ENCODE results near the gene PLSCR1.

DNA sequence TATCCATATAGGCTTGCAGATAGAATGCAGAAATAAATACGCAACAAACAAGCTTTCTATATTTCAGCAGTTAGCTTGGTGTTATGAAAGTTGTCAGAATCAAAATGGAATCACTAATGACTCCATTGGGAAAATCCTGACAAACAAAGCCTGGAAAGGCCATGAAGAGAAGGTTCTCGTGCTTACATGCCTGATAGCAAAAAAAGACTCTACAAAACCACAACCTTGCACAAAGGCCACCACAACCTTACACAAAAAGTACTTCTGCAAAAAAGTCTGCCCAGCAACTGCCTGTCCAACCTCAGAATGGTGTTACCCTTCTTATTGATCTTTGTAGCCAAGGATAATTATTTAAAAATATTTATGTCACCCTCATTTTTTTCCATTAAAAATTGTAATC lies 14.4 kb upstream of the PLSCR1 start:
- TF ChIP-seq, protein P1, sequence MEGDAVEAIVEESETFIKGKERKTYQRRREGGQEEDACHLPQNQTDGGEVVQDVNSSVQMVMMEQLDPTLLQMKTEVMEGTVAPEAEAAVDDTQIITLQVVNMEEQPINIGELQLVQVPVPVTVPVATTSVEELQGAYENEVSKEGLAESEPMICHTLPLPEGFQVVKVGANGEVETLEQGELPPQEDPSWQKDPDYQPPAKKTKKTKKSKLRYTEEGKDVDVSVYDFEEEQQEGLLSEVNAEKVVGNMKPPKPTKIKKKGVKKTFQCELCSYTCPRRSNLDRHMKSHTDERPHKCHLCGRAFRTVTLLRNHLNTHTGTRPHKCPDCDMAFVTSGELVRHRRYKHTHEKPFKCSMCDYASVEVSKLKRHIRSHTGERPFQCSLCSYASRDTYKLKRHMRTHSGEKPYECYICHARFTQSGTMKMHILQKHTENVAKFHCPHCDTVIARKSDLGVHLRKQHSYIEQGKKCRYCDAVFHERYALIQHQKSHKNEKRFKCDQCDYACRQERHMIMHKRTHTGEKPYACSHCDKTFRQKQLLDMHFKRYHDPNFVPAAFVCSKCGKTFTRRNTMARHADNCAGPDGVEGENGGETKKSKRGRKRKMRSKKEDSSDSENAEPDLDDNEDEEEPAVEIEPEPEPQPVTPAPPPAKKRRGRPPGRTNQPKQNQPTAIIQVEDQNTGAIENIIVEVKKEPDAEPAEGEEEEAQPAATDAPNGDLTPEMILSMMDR (conservative IDR thresholded peaks at IDR 0.05 in 1 of 2, IDR thresholded peaks at IDR 0.05 in 1 of 2; ENCODE audit: extremely low read depth in 1 of 2, insufficient read depth in 1 of 2, low read depth in 1 of 2, low read length in 2 of 2): no peak
- TF ChIP-seq EZH2 (IDR thresholded peaks at IDR 0.05; ENCODE audit: borderline replicate concordance, low read length): no peak
